ENCODE measurements around the gene PNMA6F. TPM values are rescaled to one million over a fixed set of nuclear protein-coding genes. Genes with fewer than 3 reads are reported as not detected.

The PNMA6F gene
- total RNA-seq, 1 experiment from 2014 or later: not detected

- no peak overlapping the region for H3K27ac ChIP-seq (ENCODE audit: low read length)
- H3K9me2 ChIP-seq (replicated peaks; ENCODE audit: insufficient read depth, low read length): no peaks in the 10 kb centered on the region
- peaks cover 64% of the 10 kb centered on the region for H3K79me2 ChIP-seq (ENCODE audit: low read length)
- DNase-seq: peak; percentile 19
- no peak overlapping the region for H2AFZ ChIP-seq (ENCODE audit: low read length)
- H3K4me1 ChIP-seq (ENCODE audit: low read length): peaks cover 14% of the 10 kb centered on the region
- no peak overlapping the region for H3K4me2 ChIP-seq (ENCODE audit: low read depth, low read length, poor library complexity, severe bottlenecking)
- no peaks in the 10 kb centered on the region for H3K36me3 ChIP-seq (ENCODE audit: insufficient read depth, low read length)
- H3K9ac ChIP-seq (ENCODE audit: low read length): no peak overlapping the region
- no peaks in the 10 kb centered on the region for H4K20me1 ChIP-seq (ENCODE audit: insufficient read depth, low read depth, low read length)
- no peaks in the 10 kb centered on the region for H3K9me3 ChIP-seq (ENCODE audit: low read length)
- no peaks in the 10 kb centered on the region for H3K27me3 ChIP-seq (ENCODE audit: low read length)
- no peak overlapping the region for H3K4me3 ChIP-seq (ENCODE audit: low read length)
Measured at GRCh38 chrX:153340111-153340510, 18.5 kb upstream of the PNMA6F start.

- Histone ChIP-seq H3K9ac (ENCODE audit: low read length) (no peak overlapping the region), H3K36me3 (ENCODE audit: insufficient read depth, low read length) (no peaks in the 10 kb centered on the region), H4K20me1 (ENCODE audit: insufficient read depth, low read depth, low read length) (no peaks in the 10 kb centered on the region), H3K27ac (ENCODE audit: low read length) (no peak overlapping the region), H2AFZ (ENCODE audit: low read length) (no peak overlapping the region), H3K79me2 (ENCODE audit: low read length) (peaks cover 68% of the 10 kb centered on the region), H3K9me2 (replicated peaks; ENCODE audit: insufficient read depth, low read length) (no peaks in the 10 kb centered on the region), H3K9me3 (ENCODE audit: low read length) (no peaks in the 10 kb centered on the region), H3K4me1 (ENCODE audit: low read length) (peaks cover 16% of the 10 kb centered on the region), H3K27me3 (ENCODE audit: low read length) (no peaks in the 10 kb centered on the region), H3K4me2 (ENCODE audit: low read depth, low read length, poor library complexity, severe bottlenecking) (no peak overlapping the region), H3K4me3 (ENCODE audit: low read length) (no peak overlapping the region)
- peak; percentile 11 for DNase-seq
Measured at GRCh38 chrX:153339662-153340061, 18.1 kb upstream of the PNMA6F start.

GRCh38 chrX:153338836-153339235 lies 17.3 kb upstream of the PNMA6F start:
- no peak overlapping the region for H3K27ac ChIP-seq (ENCODE audit: low read length)
- H3K4me3 ChIP-seq (ENCODE audit: low read length): no peak overlapping the region
- no peak for DNase-seq
- no peaks in the 10 kb centered on the region for H4K20me1 ChIP-seq (ENCODE audit: insufficient read depth, low read depth, low read length)
- H3K4me2 ChIP-seq (ENCODE audit: low read depth, low read length, poor library complexity, severe bottlenecking): no peak overlapping the region
- H3K9me3 ChIP-seq (ENCODE audit: low read length): no peaks in the 10 kb centered on the region
- H3K9me2 ChIP-seq (replicated peaks; ENCODE audit: insufficient read depth, low read length): no peaks in the 10 kb centered on the region
- H3K9ac ChIP-seq (ENCODE audit: low read length): no peak overlapping the region
- H3K27me3 ChIP-seq (ENCODE audit: low read length): no peaks in the 10 kb centered on the region
- no peaks in the 10 kb centered on the region for H3K36me3 ChIP-seq (ENCODE audit: insufficient read depth, low read length)
- peaks cover 16% of the 10 kb centered on the region for H3K4me1 ChIP-seq (ENCODE audit: low read length)
- H3K79me2 ChIP-seq (ENCODE audit: low read length): peaks cover 73% of the 10 kb centered on the region
- H2AFZ ChIP-seq (ENCODE audit: low read length): no peak overlapping the region

- Histone ChIP-seq H3K4me1 (ENCODE audit: low read length) (peaks cover 16% of the 10 kb centered on the region), H3K9ac (ENCODE audit: low read length) (no peak overlapping the region), H3K27me3 (ENCODE audit: low read length) (no peaks in the 10 kb centered on the region), H3K9me3 (ENCODE audit: low read length) (no peaks in the 10 kb centered on the region), H4K20me1 (ENCODE audit: insufficient read depth, low read depth, low read length) (no peaks in the 10 kb centered on the region), H3K36me3 (ENCODE audit: insufficient read depth, low read length) (no peaks in the 10 kb centered on the region), H3K4me2 (ENCODE audit: low read depth, low read length, poor library complexity, severe bottlenecking) (no peak overlapping the region), H3K27ac (ENCODE audit: low read length) (no peak overlapping the region), H3K9me2 (replicated peaks; ENCODE audit: insufficient read depth, low read length) (no peaks in the 10 kb centered on the region), H3K4me3 (ENCODE audit: low read length) (no peak overlapping the region), H3K79me2 (ENCODE audit: low read length) (peaks cover 64% of the 10 kb centered on the region), H2AFZ (ENCODE audit: low read length) (no peak overlapping the region)
- no peak for DNase-seq
Measured at GRCh38 chrX:153336988-153337387, 15.4 kb upstream of the PNMA6F start.

- no peak overlapping the region for H3K9ac ChIP-seq (ENCODE audit: low read length)
- no peaks in the 10 kb centered on the region for H4K20me1 ChIP-seq (ENCODE audit: insufficient read depth, low read depth, low read length)
- no peaks in the 10 kb centered on the region for H3K27me3 ChIP-seq (ENCODE audit: low read length)
- H3K4me2 ChIP-seq (ENCODE audit: low read depth, low read length, poor library complexity, severe bottlenecking): peak overlapping the region; percentile 62
- H3K4me1 ChIP-seq (ENCODE audit: low read length): peaks cover 16% of the 10 kb centered on the region
- no peak overlapping the region for H2AFZ ChIP-seq (ENCODE audit: low read length)
- no peaks in the 10 kb centered on the region for H3K36me3 ChIP-seq (ENCODE audit: insufficient read depth, low read length)
- DNase-seq: peak; percentile 27
- H3K9me3 ChIP-seq (ENCODE audit: low read length): no peaks in the 10 kb centered on the region
- no peak overlapping the region for H3K4me3 ChIP-seq (ENCODE audit: low read length)
- no peak overlapping the region for H3K27ac ChIP-seq (ENCODE audit: low read length)
- peaks cover 58% of the 10 kb centered on the region for H3K79me2 ChIP-seq (ENCODE audit: low read length)
- no peaks in the 10 kb centered on the region for H3K9me2 ChIP-seq (replicated peaks; ENCODE audit: insufficient read depth, low read length)
Measured at GRCh38 chrX:153336121-153336894, 14.7 kb upstream of the PNMA6F start.

GRCh38 chrX:153334654-153335295 lies 13.2 kb upstream of the PNMA6F start:
- Histone ChIP-seq H3K27me3 (ENCODE audit: low read length) (no peaks in the 10 kb centered on the region), H3K9ac (ENCODE audit: low read length) (peak overlapping the region; percentile 88), H3K4me1 (ENCODE audit: low read length) (peaks cover 16% of the 10 kb centered on the region), H3K4me2 (ENCODE audit: low read depth, low read length, poor library complexity, severe bottlenecking) (peak overlapping the region; percentile 62), H3K9me3 (ENCODE audit: low read length) (no peaks in the 10 kb centered on the region), H3K4me3 (ENCODE audit: low read length) (peak overlapping the region; percentile 84), H3K79me2 (ENCODE audit: low read length) (peaks cover 47% of the 10 kb centered on the region), H4K20me1 (ENCODE audit: insufficient read depth, low read depth, low read length) (no peaks in the 10 kb centered on the region), H2AFZ (ENCODE audit: low read length) (no peak overlapping the region), H3K36me3 (ENCODE audit: insufficient read depth, low read length) (no peaks in the 10 kb centered on the region), H3K9me2 (replicated peaks; ENCODE audit: insufficient read depth, low read length) (no peaks in the 10 kb centered on the region), H3K27ac (ENCODE audit: low read length) (no peak overlapping the region)
- peak; percentile 38 for DNase-seq

- H3K4me2 ChIP-seq (ENCODE audit: low read depth, low read length, poor library complexity, severe bottlenecking): peak within 1 kb of the TSS; percentile 62
- H3K4me3 ChIP-seq (ENCODE audit: low read length): peak within 1 kb of the TSS; percentile 84
- H3K9me3 ChIP-seq (ENCODE audit: low read length): no peaks in the 10 kb centered on the region
- H4K20me1 ChIP-seq (ENCODE audit: insufficient read depth, low read depth, low read length): no peaks in the 10 kb centered on the region
- peak; percentile 89 for DNase-seq
- no peaks in the 10 kb centered on the region for H3K9me2 ChIP-seq (replicated peaks; ENCODE audit: insufficient read depth, low read length)
- H3K4me1 ChIP-seq (ENCODE audit: low read length): peaks cover 16% of the 10 kb centered on the region
- peaks cover 45% of the 10 kb centered on the region for H3K79me2 ChIP-seq (ENCODE audit: low read length)
- no peaks in the 10 kb centered on the region for H3K27me3 ChIP-seq (ENCODE audit: low read length)
- 0 out of 2 replicates have a peak within 1 kb of the TSS, but pooled peaks have one; percentile 7 for H2AFZ ChIP-seq (ENCODE audit: low read length)
- peak within 1 kb of the TSS; percentile 88 for H3K9ac ChIP-seq (ENCODE audit: low read length)
- H3K27ac ChIP-seq (ENCODE audit: low read length): no peak within 1 kb of the TSS
- no peaks in the 10 kb centered on the region for H3K36me3 ChIP-seq (ENCODE audit: insufficient read depth, low read length)
Measured at GRCh38 chrX:153333821-153334653, 12.5 kb upstream of the PNMA6F start, which contains the start of gene ZNF275. TSS of gene ZNF275 (plus strand) at chrX:153334153. CDS start at chrX:153336680, 2,527 bp downstream.

- Histone ChIP-seq H2AFZ (ENCODE audit: low read length) (no peak overlapping the region), H3K4me3 (ENCODE audit: low read length) (no peak overlapping the region)
- no peak for DNase-seq
Measured at GRCh38 chrX:153333266-153333665, 11.7 kb upstream of the PNMA6F start.

More at GRCh38 chrX:153333266-153333665, 11.7 kb upstream of the PNMA6F start:
- Histone ChIP-seq H3K27ac (ENCODE audit: low read length) (no peak overlapping the region), H3K9ac (ENCODE audit: low read length) (no peak overlapping the region), H3K79me2 (ENCODE audit: low read length) (peaks cover 40% of the 10 kb centered on the region), H3K4me1 (ENCODE audit: low read length) (peaks cover 16% of the 10 kb centered on the region), H3K4me2 (ENCODE audit: low read depth, low read length, poor library complexity, severe bottlenecking) (no peak overlapping the region), H3K27me3 (ENCODE audit: low read length) (0 out of 2 replicates have a peak, but pooled peaks cover 2% of the 10 kb centered on the region), H3K36me3 (ENCODE audit: insufficient read depth, low read length) (no peaks in the 10 kb centered on the region), H3K9me3 (ENCODE audit: low read length) (no peaks in the 10 kb centered on the region), H3K9me2 (replicated peaks; ENCODE audit: insufficient read depth, low read length) (no peaks in the 10 kb centered on the region), H4K20me1 (ENCODE audit: insufficient read depth, low read depth, low read length) (no peaks in the 10 kb centered on the region)
